HepG2 (cell line): Measurements from ENCODE around the gene RPL27A. TPM values are rescaled to one million over a fixed set of nuclear protein-coding genes. Genes with fewer than 3 reads are reported as not detected.

Experiments used
- CCAR2 ChIP-seq: fragments of 200-400 bp; formaldehyde crosslinking; optimal IDR thresholded peaks from 2 replicates; pipeline ENCODE3; 2018; ENCODE audit warnings: low read depth, mild to moderate bottlenecking, low read length, moderate library complexity
- HOXA3 ChIP-seq: sonication (generic); formaldehyde crosslinking; IDR thresholded peaks from 2 replicates; pipeline ENCODE4 v1.5.0; 2020; ENCODE audit warnings: missing genetic modification reagents
- KAT7 ChIP-seq: IDR thresholded peaks from 2 replicates; pipeline ENCODE4 v1.6.1; 2018; ENCODE audit warnings: borderline replicate concordance, missing compliant biosample characterization
- KMT2A ChIP-seq: sonication (generic); formaldehyde crosslinking; IDR thresholded peaks from 2 replicates; pipeline ENCODE4 v1.4.0; 2020; ENCODE audit warnings: missing genetic modification reagents
- MXI1 ChIP-seq: IDR thresholded peaks from 3 replicates; pipeline ENCODE4 v1.6.1; 2012; ENCODE audit warnings: low read depth, low read length, inconsistent platforms, borderline replicate concordance
- NRL ChIP-seq: sonication (generic); formaldehyde crosslinking; IDR thresholded peaks from 2 replicates; pipeline ENCODE4 v1.5.0; 2020; ENCODE audit warnings: missing genetic modification reagents, mild to moderate bottlenecking, moderate library complexity, borderline replicate concordance
- PHF8 ChIP-seq: sonication (generic); formaldehyde crosslinking; IDR thresholded peaks from 2 replicates; pipeline ENCODE4 v1.5.0; 2020; ENCODE audit warnings: missing genetic modification reagents
- RAD21 ChIP-seq: fragments of 450-650 bp; formaldehyde crosslinking; IDR thresholded peaks from 2 replicates; pipeline ENCODE4 v1.5.0; 2020; ENCODE audit warnings: mild to moderate bottlenecking
- TFAP4 ChIP-seq: sonication (generic); IDR thresholded peaks from 2 replicates; pipeline ENCODE4 v1.6.1; 2016; ENCODE audit warnings: low read depth, borderline replicate concordance
- ZNF264 ChIP-seq: sonication (generic); formaldehyde crosslinking; IDR thresholded peaks from 2 replicates; pipeline ENCODE4 v1.4.0; 2020; ENCODE audit warnings: missing genetic modification reagents
- ZNF275 ChIP-seq: sonication (generic); formaldehyde crosslinking; IDR thresholded peaks from 2 replicates; pipeline ENCODE4 v1.8.0; 2022; ENCODE audit warnings: missing genetic modification reagents, mild to moderate bottlenecking, inconsistent platforms, borderline replicate concordance
- ZNF333 ChIP-seq: sonication (generic); formaldehyde crosslinking; IDR thresholded peaks from 2 replicates; pipeline ENCODE4 v1.4.0; 2020; ENCODE audit warnings: mild to moderate bottlenecking, missing genetic modification reagents, borderline replicate concordance
- ZNF441 ChIP-seq: sonication (generic); formaldehyde crosslinking; IDR thresholded peaks from 2 replicates; pipeline ENCODE4 v1.7.0; 2021; ENCODE audit warnings: missing genetic modification reagents, borderline replicate concordance
- ZNF496 ChIP-seq: sonication (generic); formaldehyde crosslinking; IDR thresholded peaks from 2 replicates; pipeline ENCODE4 v1.8.1; 2023; ENCODE audit warnings: mild to moderate bottlenecking, moderate library complexity, missing genetic modification reagents; ENCODE audit not compliant: insufficient replicate concordance
- ZNF691 ChIP-seq: sonication (generic); formaldehyde crosslinking; IDR thresholded peaks from 2 replicates; pipeline ENCODE4 v1.4.0; 2020; ENCODE audit warnings: missing genetic modification reagents, low read depth, mild to moderate bottlenecking, borderline replicate concordance
- ZNF749 ChIP-seq: sonication (generic); formaldehyde crosslinking; IDR thresholded peaks from 2 replicates; pipeline ENCODE4 v1.8.0; 2022; ENCODE audit warnings: mild to moderate bottlenecking, missing genetic modification reagents, moderate library complexity, borderline replicate concordance
- ZNF788 ChIP-seq: sonication (generic); formaldehyde crosslinking; IDR thresholded peaks from 2 replicates; pipeline ENCODE4 v1.5.0; 2020; ENCODE audit warnings: mild to moderate bottlenecking, missing genetic modification reagents, borderline replicate concordance
- ZNF839 ChIP-seq: sonication (generic); formaldehyde crosslinking; IDR thresholded peaks from 2 replicates; pipeline ENCODE4 v1.4.0; 2020; ENCODE audit warnings: missing genetic modification reagents, mild to moderate bottlenecking, borderline replicate concordance
- ZNF850 ChIP-seq: sonication (generic); formaldehyde crosslinking; conservative IDR thresholded peaks from 2 replicates; pipeline ENCODE4 v1.9.0; 2021; ENCODE audit warnings: mild to moderate bottlenecking, missing genetic modification reagents
- polyA plus RNA-seq, 8 experiments: library from polyadenylated mRNA; depleted of rRNA in 3 of 8; stranded (reverse) in 7 of 8; unstranded in 1 of 8; fragments of >200 nt; fragmentation: Illumina TruSeq in 4 of 8; extraction: Trizol in 4 of 8; gene quantifications; 2 replicates each; pipeline versions ENCODE4 v1.2.1 to v1.2.3, GENCODE V29; 2011 to 2016; ENCODE audit warnings: low read depth in 4 of 8, missing spikeins in 1 of 8, mixed read lengths in 1 of 8; ENCODE audit not compliant: insufficient read depth in 1 of 8
- total RNA-seq, 5 experiments: library from RNA; depleted of rRNA; stranded (reverse); fragments of >200 nt; fragmentation: Illumina TruSeq; extraction: Trizol; gene quantifications; 2 replicates each; pipeline ENCODE4 v1.2.3, GENCODE V29; 2016; ENCODE audit warnings: low read depth in 1 of 5

The RPL27A gene
- total and polyA plus RNA-seq, 2 of the 13 experiments (the other 11 are each of a cell fraction or from before 2014, with no cell fraction given) = 1,531 to 2,153 TPM

GRCh38 chr11:8688414-8689362 is 6.1 kb downstream of the RPL27A start (continued):
- TF ChIP-seq HOXA3 (peak; percentile 90), ZNF441 (peak; percentile 99), ZNF275 (peak; percentile 71), ZNF788 (CRISPR knock-in tag) (peak; percentile 94; the same call in 1 of the 2 replicates), MXI1 (peak; percentile 90; the same call in 2 of the 3 replicates), ZNF839 (CRISPR knock-in tag) (no peak; the same call in 1 of the 2 replicates), ZNF850 (no peak), RAD21 (peak; percentile 78; the same call in 1 of the 2 replicates), ZNF749 (CRISPR knock-in tag) (no peak; the same call in 1 of the 2 replicates), ZNF496 (CRISPR knock-in tag) (no peak), PHF8 (peak; percentile 65; the same call in 1 of the 2 replicates), ZNF264 (CRISPR knock-in tag) (peak; percentile 86), CCAR2 (no peak), NRL (peak; percentile 95), KMT2A (CRISPR knock-in tag) (peak; percentile 91), ZNF691 (CRISPR knock-in tag) (peak; percentile 64; the same call in 1 of the 2 replicates), KAT7 (CRISPR knock-in tag) (peak; percentile 90; the same call in 1 of the 2 replicates), ZNF333 (CRISPR knock-in tag) (0 out of 2 replicates have a peak, but pooled peaks have one; percentile 21), TFAP4 (peak; percentile 56; the same call in 1 of the 2 replicates)
